HG03354 (cell line): ENCODE data around the gene TBCEL.

Source experiments
- ATAC-seq: cut with Tn5 transposase; IDR thresholded peaks from one replicate; pipeline ENCODE4 v1.9.1; 2021; ENCODE audit warnings: mild to moderate bottlenecking; ENCODE audit not compliant: unreplicated experiment, poor library complexity, severe bottlenecking

Gene TBCEL

GRCh38 chr11:121129362-121130340, 105.7 kb downstream of the TBCEL start:
- ATAC-seq = no peak

DNA sequence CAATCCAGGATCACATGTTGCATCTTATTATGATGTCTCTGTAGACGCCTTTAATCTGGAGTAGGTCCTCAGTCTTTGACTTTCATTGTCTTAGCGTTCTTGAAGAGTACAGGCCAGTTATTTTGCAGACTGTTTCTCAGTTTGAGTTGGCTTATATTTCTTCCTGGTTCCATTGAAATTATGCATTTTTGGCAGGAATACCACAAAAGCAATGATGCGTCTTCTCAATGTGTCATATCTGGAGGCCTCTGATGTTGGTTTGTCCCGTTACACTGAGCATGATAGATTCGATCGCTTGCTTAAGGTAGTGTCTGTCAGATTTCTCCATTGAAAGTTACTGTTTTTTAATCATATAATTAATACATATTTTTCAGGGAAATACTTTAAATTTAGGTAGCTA, 107.8 kb downstream of the TBCEL start:
- ATAC-seq = no peak

DNA sequence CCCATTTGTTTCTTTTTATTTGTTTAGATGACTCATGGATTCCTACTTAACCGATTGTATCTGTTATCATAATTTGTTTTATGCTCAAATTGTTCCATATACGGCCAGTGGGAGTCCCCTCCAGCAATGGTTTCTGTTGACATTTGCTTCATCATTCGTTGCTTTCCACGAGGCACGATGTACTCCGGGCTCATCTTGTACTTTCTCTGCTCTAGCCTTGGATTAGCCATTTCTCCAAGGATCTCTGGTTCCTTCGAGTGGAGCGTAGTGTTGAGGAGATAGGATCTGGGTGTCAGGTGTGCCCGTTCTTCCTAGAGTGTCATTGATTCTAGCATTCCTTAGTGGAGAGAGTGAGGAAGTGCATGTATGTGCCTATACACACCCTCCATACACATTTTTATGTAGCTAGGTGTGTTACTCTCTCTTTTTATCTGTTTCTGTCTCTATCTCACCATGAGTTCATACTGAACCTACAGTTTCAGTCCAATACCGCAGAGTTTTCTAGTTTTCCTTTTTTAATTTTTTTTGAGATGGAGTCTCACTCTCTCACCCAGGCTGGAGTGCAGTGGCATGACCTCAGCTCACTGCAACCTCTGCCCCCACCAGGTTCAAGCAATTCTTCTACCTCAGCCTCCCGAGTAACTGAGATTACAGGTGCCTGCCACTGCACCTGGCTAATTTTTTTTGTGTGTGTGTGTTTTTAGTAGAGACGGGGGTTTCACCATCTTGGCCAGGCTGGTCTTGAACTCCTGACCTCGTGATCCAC, 108.5 kb downstream of the TBCEL start:
- no peak for ATAC-seq

DNA sequence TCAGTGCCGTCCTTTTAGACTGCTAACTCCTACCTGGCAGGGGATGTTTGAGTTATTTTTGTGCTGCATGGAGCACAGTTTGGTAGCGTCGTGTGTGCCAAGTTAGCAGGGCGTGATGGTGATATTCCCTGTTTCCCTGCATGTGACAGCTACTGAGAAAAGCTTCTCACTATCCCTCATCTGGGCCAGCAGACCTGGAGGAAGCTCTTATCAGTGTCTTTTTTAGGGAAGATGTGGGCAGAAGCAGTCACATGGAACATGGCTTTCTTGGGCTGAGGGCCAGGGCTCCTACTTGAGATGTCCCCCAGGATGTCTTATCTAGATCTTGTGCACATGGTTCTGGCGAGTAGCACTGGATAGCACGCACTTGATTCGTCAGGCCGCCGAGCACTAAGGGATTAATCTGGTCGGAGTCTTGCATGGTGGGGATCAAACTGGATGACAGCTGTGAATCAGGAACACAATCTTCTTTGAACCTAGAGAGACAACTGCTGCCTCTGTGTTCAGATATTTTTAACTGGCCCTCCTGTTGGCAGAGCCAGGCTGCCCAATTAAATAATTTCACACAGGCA, 110.9 kb downstream of the TBCEL start:
- ATAC-seq = no peak

- ATAC-seq = no peak
Measured at GRCh38 chr11:121137005-121137404, 113.1 kb downstream of the TBCEL start.

- ATAC-seq = no peak
Measured at GRCh38 chr11:121138259-121138658, 114.4 kb downstream of the TBCEL start.

- ATAC-seq = no peak
Measured at GRCh38 chr11:121140369-121140768, 116.5 kb downstream of the TBCEL start.
